HG03460 (cell line): Measurements from ENCODE around the gene STAT6.
A peak's percentile ranks its signal among the peaks of the same experiment; 100 is the strongest.
"Not testable (repeated sequence)": the region's sequence is repeated elsewhere in the genome, so short reads cannot be mapped to it uniquely, and the experiment has no call there.

ENCODE experiments used
- ATAC-seq: cut with Tn5 transposase; IDR thresholded peaks from one replicate; pipeline ENCODE4 v1.9.1; 2021; ENCODE audit not compliant: unreplicated experiment

STAT6 gene

DNA sequence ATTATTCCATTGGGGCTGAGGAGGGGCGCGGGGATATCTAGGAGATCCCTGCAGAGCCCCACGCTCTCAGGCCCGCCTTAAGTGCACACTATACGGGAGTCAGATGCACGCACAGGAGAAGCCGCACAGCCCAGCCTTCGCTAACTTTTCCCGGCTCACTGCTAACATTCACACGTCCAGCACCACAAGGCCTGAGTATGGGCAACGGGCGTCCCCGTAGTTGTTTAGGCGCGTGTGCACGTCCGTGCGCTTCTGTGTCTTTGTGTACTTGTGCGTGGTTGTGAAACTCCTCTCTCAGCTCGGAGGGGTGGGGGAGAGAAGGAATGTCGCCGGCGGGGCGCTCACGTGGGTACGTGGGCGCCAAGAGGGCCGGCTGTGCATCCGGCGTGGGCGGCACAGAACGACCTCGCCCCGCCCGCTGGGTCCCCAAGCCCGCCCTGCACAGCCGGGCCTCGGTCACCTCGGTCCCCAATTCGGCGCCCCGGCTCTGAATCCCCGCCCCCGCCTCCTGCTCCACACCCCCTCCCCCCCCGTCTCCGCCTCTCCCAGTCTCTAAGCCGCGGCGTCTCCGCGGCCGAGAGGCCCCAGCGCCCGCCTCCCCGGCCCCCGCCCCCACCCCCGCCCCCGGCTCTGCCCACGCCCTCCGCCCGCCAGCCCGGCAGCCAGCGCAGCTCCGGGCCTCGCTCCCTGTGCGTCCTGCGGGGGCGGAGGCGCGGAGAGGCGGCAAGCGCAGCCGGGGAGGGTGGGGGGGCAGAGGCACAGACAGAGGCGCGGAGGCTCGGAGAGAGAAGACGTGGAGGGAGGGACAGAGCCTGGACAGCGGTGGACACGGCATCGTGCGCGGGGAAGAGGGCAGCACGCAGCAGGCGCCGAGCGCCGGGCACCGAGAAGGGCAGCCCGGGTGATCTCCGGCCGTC, 22.6 kb downstream of the STAT6 start, which contains the start of gene NAB2:
Gene NAB2 (plus strand): TSS at position 761 of the 917 bp plus-strand sequence. CDS start 158 bp downstream, outside the sequence.
- ATAC-seq, result peak; percentile 47

DNA sequence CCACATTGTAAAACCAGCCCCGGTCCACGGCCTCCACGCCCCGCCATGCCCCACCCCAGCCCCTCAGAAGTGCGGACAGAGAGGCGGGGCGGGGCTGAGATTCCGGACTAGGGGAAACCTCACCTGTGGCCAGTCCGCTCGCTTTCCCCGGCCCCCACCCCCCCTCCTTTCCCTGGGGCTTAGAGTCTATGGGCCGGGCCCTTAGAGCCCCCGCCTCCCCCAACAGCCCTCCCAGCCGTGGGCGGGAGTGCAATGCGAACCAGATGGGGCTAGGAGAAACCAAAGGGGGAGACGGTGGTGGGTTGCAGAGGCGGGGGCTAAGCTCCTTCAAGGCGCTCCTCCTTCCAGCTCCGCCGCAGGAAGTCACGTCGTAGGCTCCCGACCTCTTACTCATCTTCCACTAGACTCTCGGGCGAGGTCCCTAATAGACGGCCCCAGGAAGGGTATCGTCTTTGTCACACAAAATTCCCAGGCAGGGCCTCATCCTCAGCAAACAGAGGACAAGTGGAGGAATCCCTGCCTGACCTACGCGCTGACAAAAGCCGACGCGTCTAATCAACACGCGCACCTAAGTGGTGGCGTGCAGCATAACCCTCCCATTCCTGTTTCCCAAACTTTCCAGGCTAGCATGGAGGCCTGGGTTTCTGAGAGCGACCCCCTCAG, 23.3 kb downstream of the STAT6 start:
- ATAC-seq, result peak; percentile 37

DNA sequence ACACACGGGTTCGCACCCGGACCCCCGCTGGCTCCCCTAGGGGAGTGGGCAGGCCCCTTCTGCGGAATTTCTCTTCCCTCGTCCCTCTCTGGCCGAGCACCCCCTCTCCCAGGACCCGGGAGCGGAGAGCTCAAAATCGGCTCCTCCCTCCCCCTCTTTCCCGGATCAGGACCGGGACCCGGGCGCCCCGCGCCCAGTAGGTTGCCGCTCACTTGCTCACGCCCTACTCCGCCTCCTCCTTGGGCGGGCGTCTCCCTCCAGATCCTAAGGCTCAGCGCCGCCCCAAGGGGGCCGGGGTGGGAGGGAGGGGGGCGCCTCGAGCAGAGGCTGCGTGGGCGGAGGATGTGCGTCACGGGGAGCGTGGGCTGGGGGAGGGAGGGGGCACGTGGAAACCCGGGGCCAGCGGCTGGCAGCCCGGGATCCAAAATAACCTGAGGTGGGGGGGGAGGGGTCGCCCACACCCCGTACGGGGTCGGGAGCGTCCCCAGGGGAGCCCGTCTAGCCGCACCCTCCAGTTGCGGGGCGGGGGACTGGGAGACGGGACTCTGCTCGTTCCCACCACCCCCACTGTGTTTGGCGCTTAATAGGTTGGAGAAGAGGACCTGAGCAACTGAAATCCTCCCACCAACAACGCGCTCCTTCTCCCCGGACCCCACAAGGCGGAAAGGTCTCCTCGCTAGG, 24.0 kb downstream of the STAT6 start:
- peak; percentile 38 for ATAC-seq

DNA sequence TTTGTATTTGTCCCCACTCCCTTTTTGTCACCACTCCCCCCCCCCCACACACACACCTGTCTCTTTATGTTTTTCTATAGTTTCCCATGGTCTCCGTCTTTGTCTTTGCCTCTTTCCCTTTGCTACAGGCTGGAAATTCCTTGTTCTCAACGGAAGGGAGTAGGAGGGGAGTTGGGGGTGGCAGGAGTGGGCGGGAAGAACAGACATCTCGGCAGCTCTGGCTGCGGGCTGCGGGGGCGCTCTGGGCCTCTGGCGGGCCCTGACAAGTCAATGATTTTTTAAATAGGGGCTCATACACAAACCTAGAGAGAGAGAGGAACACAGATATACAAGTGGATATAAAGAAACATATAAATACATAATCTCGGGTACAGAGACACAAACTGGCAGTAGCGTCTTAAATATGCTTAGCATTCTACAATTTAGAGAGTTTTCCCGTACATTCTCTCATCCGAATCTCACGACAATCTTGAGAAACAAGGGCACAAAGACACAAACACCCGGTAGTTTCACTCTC, 24.6 kb downstream of the STAT6 start:
- ATAC-seq, result no peak

DNA sequence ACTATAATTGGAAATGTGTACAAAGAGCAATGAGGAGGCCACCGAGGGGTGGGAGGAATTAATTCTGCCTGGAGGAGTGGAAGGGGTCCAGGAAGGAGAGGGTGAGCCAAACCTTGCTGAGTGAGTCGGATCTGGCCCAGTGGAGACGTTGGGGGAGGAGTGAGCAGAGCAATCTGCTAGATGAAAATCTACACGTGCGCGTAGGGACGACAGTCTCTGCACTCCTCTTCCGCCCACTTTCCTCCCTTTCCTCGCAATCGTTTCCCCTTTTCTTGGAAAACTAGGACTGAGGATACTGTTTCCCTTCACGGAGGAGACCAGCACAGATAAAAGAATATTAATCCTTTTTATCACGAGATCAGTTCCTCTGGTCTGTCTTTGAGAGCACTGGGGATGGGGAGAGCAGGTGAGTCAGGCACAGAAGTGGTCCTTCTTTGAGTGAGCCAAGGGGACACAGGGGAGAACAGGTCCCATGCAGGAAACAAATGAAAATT, 25.1 kb downstream of the STAT6 start:
- ATAC-seq, result no peak

DNA sequence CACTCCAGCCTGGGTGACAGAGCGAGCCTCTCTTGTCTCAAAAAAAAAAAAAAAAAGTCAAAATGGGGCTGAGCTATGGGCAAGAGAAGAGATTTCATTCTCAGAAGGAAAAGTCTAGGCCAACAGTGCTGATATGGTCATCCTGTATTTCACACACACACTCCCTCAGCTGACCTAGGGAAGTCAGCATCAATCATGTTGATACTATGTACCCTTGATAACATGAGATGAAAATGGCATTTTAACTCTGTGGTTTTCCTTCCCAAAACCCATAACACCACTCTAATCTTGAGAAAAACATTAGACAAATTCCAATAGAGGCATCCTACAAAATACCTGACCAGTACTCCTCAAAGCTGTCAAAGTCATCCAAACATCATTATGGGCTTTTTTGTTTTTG, 30.3 kb downstream of the STAT6 start:
- no peak for ATAC-seq

DNA sequence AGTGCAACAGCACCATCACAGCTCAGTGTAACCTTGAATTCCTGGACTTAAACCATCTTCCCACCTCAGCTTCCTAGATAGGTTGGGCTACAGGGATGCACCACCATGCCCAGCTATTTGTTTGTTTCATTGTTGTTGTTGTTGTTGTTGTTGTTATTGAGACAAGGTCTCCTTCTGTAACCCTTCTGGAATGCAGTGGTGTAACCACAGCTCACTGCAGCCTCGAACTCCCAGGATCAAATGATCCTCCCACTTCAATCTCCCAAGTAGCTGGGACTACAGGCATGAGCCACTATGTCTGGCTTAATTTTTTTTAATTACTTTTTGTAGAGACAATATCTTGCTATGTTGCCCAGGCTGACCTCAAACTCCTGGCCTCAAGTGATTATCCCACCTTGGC, 31.3 kb downstream of the STAT6 start:
- ATAC-seq, result no peak

DNA sequence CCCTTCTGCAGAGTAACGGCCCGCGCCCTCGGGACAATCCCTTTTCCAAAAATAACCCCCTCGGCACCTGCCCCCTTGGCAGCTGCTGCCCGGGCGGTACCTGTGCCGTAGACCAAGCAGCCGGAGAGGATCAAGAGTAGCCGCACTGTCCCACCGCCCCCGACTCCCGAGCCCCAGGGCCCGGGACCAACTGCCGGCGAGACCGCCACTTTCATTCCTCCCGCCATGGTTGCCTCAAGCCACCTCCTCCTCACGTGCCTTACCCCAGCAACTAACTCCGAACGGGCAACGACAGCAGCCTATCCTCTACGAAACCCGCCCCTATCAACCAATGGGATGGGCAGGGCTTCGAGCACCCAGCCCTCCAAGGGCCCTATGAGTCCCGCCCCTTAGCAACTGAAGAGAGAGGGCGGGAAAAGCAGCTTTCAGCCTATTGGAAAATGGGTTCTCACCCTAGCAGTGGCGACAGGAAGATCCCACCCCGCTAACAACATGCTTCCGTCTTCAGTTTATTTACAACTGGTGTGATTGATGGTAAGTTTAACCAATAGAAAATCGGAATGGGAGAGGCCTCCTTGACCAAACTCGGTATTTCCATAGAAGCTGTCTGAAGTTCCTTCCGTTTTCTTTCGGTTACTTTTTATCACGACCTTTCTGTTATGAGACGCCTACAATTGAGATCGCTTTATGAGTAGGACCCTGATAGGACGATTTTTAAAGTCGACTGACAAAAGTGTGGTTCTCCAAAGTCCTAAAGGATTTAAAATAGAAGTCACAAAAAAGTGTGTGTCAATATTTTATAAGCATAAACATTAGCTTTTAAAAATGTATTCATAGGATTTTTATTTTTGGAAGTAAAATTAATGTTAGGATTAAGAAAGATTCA, 32.4 kb downstream of the STAT6 start, which contains the start of gene NEMP1:
Gene NEMP1 (minus strand): TSS at position 273 of the 886 bp plus-strand sequence. CDS start 46 bp downstream, at position 227.
- peak; percentile 92 for ATAC-seq

DNA sequence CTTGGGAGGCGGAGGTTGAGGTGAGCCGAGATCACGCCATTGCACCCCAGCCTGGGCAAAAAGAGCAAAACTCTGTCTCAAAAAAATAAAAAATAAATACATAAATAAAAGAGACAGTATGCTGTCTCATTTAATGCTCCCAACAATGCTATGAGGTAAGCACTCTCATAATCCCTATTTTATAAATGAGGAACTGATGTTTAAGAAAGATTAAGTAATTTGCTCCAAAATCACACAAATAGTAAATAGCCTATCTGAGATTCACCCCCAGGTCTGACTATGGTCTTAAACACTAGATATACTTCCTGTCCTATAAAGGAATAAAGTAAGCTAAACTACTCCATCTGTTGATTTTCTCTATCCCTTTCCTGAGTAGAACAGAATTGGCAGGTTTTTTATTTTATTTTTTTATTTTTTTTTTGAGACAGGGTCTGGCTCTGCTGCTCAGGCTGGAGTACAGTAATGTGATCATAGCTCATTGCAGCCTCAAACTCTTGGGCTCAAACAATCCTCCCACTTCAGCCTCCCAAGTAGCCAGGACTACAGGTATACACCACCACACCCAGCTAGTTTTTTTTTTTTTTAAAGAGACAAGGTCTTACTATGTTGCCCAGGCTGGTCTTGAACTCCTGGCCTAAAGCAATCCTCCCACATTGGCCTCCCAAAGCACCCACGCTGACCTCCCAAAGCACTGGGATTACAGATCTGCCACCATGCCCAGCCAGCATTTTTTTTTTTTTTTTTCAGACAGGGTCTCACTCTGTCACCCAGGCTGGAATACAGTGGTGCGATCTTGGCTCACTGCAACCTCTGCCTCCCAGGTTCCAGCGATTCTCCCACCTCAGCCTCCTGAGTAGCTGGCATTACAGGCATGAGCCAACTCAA, 37.4 kb downstream of the STAT6 start:
- ATAC-seq, result not testable (repeated sequence)

DNA sequence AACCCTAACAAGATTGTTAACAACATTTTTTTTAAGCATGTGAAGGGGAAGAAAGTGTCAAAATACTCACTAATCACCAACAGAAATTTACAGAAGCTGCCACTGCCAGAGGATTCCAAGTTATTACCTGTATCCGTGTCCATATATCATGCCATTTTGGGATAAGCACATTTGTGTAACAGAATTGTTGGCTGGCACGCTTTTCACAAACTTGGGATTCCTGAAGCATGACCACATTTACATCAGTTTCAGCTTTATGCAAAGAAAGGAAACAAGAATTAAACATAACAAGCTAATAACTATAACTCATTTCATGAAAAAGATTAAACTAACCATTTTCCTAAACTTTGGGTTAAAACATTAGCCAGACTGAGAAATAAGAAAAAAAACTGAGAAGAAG, 38.5 kb downstream of the STAT6 start:
- ATAC-seq, result no peak

DNA sequence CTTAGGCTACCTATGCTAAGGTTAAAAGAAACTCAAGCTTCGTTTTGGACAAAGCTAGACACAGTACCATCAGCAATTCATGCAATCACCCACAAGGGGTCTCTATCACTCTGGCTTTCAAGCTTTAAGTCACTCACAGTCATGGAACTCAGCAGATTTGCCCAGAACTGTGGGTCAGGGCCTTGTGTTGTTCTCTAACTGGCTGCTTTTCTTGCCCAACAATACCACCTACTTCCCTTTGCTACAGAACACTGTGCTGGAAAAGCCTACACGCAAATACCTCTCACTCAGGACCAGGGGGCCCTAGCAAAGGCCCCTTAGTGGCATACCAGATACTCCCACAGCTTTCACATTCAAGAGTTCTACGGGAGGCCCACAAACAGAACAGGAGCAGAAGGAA, 41.6 kb downstream of the STAT6 start:
- peak; percentile 81 for ATAC-seq

DNA sequence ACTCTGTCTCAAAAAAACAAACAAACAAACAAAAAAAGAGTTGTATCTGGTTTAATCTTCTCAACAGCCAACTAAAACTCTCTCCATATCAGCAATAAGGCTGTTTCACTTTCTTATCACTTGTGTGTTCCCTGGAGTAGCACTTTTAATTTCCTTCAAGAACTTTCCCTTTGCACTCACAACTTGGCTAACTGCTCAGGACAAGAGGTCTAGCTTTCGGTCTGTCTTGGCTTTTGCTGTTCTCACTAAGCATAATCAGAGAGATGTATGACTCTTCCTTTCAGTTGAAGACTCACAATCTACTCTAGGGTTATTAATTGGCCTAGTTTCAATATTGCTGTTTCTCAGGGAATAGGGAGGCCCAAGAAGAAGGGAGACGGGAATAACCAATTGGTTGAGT, 44.9 kb downstream of the STAT6 start:
- no peak for ATAC-seq

DNA sequence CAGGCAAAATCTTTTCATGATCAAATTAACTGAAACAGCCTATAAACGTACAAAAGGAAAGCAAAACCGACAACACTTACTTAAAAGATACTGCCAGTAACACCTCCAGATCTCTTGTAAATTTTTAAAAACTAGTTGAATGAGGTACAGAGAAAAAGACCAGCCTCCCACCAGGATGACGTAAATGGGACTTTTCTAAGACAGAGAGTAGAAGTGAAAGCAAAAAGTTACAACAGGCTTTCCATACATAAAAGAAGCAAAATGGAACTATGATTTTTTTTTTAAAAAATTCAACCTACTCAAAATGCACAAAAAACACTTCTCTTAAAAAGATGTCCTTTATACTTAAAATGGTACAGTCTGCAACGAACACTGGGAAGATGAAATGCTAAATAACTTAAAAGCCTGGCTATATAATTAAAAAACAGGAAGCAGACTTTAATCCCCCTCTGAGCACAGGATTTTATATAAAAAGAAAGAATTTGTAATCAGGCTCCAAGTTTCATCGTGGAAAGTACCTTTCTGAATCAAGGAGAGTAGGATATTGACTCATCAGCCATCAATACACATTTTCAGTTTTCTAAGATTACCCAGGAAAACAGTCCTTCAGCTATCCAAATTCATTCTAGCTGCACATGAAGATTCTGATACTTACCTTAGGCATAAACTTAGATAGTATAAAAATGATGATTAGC, 47.0 kb downstream of the STAT6 start:
- ATAC-seq, result peak; percentile 81

DNA sequence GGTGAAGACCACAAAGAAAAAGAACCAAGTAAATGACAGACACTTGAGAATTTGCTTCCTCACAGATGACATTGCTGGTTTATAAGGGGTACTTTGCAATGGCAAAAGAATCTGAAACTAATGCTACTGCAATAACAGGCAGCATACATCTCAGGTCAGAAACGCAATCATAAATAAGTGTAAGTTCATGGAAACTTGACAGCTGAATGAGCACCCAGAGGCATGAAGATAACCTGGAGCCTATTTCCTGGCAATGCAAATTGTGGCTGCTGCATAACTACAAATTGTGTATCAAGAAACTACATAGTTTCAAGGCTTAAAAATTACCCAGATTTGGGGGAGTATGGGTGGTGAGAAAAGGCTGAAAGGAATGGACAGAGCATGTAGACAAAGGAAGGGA, 52.7 kb downstream of the STAT6 start:
- ATAC-seq, result no peak

DNA sequence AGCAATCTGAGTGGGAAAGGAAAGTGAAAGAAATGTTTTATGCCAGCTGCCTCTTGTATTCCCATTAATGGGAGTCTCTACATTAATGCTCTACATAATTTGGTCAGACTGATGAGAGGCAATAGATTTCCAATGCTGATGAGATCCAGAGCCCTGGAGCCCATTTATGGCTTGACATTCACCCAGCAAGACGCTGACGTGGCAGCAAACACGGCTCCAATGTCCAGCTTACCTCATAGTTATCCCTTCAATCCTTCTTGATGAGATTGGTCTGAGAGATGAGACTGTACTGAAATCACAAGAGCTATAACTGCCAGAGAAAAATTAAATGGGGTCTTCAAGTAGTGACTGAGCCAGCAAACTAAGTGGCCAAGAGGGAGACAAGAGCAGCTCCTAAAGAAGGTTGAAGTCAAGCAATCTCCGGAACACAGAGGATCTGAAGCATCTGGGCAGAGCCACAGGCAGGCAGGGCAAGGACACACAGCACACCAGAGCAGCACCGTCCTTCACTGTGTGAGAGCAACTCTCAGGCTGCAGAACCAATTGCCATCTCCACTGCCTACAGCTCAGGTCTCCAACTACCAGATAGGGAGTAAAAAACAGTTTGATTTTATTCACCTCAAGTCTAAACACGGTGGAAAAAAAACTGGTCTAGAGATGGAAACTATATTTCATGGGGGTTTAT, 54.0 kb downstream of the STAT6 start:
- no peak for ATAC-seq

DNA sequence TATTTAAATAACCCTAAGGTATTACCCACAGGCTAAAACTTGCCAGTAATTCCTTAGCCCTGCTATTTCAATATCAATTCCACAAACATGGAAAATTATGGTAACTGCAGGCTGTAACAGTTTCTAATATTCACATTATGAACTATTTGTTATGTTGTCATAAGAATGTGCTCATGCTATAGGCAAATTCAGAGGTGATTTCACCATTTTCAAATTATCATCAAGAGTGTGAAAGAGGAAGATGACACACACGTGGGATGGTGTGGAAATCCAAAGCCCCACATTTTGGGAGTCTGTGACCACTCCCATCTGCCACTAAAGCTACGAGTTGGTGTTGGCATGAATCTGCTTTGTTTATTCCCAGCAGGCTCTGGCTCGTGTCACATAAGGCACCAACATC, 55.3 kb downstream of the STAT6 start:
- ATAC-seq, result no peak

DNA sequence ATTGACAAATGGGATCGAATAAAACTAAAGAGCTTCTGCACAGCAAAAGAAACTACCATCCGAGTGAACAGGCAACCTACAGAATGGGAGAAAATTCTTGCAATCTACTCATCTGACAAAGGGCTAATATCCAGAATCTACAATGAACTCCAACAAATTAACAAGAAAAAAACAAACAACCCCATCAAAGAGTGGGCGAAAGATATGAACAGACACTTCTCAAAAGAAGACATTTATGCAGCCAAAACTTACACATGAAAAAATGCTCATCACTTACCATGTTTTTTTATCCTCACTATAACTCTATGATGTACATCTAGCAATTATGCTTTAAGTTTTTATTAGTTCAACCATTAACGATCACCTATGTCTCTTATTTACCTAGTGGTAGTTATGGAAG, 57.3 kb downstream of the STAT6 start:
- not testable (repeated sequence) for ATAC-seq

DNA sequence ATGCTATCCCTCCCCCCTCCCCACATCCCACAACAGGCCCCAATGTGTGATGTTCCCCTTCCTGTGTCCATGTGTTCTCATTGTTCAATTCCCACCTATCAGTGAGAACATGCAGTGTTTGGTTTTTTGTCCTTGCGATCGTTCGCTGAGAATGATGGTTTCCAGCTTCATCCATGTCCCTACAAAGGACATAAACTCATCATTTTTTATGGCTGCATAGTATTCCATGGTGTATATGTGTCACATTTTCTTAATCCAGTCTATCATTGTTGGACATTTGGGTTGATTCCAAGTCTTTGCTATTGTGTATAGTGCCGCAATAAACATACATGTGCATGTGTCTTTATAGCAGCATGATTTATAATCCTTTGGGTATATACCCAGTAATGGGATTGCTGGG, 58.0 kb downstream of the STAT6 start:
- ATAC-seq, result not testable (repeated sequence)
